Activated effector memory CD4-positive, alpha-beta T cell treated with anti-CD3 and anti-CD28 coated beads, Interleukin-2, amount 50 U/mL, for 16 hours (primary cell): Measurements from ENCODE around the gene RHOBTB3.

Experiments
- DNase-seq: peaks from one replicate; pipeline ENCODE4 v3.0.0-alpha.2; 2020

The RHOBTB3 gene

DNA sequence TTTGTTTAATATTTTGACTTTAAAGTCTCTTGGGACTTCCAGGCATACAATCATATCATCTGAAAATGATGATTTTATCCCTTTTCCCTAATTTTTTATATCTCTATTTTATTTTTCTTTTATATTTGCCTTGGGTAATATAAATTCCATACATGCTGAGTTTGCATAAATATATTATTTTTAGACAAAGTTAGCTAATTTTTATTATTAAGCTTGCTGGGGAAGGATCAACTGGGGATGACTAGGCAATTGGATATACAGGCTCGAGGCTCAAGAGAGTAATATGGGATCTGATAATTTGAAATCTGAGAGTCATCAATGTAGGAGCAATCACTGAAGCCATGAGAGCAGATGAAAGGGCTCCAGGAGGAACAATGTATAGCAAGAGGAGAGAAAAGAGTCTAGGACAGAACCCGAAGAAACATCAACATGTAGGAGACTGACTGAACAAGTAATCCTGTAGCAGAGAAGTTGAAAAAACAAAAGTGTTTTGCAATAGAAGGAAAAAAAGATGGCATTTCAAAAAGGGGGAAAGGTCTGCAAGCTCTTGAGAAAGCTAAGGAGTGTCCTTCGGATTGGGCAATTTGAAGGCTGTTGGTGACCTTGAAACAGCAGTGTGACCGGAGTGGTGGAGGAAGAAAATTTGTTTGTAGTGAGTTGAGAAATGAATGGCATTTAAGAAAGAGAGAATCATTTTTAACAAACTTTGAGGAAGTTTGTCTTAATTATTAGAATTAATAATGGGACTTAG is 17.0 kb upstream of the RHOBTB3 start:
- DNase-seq: no peak

DNA sequence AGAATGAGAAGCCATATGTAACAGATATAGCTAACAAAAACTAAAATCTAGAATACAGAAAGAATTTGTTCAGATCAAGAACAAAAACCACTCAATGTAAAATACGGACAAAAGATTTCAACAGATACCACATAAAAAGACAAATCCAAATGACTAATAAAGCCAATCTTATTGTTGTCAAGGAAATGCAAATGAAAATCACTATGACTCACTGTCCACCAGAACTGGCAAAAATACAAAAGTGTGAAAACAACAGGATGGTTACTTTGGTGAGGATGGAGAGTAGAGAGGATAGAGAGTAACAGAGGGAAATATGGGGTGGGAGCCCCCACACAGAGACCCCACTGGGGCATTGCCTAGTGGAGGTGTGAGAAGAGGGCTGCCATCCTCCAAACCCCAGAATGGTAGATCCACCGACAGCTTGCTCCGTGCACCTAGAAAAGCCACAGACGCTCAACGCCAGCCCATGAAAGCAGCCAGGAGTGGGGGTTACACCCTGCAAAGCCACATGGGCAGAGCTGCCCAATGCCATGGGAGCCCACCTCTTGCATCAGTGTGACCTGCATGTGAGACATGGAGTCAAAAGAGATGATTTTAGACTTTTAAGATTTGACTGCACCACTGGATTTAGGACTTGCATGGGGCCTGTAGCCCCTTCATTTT is 15.2 kb upstream of the RHOBTB3 start:
- DNase-seq: no peak

DNA sequence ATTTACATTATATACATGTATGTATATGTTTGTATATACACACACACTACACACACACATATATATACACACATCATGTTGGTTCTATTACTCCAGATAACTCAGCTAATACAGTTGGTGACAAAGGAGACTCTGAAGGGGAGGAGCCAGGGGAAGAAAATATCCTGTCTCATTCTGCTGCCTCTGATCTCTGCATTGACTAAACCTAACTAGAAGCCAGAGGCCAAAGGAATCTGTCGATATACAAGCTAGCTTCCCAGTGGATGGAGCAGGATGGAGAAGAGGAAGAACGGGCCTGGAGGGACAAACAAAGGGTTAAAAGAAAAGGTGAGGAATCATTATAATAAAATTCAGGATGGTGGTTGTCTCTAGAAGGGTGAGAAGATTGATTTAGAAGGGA is 13.7 kb upstream of the RHOBTB3 start:
- no peak for DNase-seq

DNA sequence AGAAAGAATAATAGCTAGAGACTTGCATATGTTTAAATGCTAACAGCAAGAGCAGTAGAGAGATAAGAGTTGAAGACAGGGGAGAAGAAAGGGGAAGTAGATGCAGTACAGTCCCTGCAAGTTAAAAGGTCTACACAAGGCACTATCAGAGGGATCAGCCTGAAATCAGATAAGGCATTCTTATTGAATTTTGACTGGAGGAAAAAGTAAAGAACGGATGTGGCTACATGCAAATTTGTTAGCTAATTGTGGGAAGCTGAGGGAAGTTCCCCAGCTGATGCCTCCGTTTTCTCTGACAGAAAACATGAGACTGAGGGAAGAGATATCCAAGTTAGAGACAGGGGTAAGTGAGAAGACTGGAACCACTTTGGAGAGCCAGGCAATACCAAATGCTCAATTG is 12.9 kb upstream of the RHOBTB3 start:
- no peak for DNase-seq

DNA sequence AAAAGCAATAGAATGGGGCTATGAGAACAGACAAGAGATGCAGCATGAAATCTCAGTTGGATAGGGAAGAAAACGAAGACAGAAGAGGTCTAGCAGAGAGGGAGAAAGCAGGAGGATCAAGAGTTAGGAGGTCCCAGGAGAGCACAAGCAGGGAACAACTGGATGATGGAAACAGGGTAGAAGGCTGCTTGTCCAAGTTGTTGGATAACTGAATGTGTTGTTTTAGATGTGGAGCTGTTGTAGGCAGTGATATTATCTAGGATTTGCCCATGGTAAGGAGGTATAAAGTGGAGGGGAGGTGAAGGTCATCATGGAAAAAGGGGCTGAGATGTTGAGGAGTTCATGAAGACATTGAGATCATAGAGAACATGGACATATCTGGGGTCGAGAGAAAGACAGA is 12.4 kb upstream of the RHOBTB3 start:
- no peak for DNase-seq

DNA sequence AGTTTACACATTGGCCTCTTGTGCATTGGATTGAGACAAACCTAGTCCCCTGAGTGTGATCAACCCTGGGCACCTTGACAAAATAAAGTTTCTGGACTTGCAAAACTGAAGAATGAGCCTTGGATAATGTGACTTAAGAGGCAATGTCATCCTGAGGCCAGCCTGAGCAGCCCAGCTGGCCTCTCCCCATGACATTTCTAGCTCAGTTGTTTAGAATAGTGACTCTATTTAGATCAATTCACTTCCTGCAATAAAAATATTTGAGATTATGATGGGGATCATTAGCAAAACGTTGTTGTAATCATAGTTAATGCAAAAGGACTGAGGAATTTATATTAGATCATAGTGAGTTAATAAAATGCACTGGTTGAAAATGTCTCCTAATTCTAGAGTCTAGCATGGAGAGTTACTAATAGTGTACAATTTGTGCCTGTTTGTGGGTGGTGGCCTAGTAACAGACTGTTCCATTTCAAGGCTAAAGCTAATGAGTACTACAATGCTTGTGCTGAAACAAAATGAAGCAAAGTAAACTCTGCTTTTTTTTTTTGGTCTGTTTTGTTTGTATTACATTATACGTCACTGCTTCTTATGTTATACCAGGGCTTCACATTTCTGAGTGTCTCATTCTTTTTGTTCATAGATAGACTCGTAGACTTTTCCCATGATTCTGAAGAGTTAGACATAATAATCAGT is 10.9 kb upstream of the RHOBTB3 start:
- no peak for DNase-seq

DNA sequence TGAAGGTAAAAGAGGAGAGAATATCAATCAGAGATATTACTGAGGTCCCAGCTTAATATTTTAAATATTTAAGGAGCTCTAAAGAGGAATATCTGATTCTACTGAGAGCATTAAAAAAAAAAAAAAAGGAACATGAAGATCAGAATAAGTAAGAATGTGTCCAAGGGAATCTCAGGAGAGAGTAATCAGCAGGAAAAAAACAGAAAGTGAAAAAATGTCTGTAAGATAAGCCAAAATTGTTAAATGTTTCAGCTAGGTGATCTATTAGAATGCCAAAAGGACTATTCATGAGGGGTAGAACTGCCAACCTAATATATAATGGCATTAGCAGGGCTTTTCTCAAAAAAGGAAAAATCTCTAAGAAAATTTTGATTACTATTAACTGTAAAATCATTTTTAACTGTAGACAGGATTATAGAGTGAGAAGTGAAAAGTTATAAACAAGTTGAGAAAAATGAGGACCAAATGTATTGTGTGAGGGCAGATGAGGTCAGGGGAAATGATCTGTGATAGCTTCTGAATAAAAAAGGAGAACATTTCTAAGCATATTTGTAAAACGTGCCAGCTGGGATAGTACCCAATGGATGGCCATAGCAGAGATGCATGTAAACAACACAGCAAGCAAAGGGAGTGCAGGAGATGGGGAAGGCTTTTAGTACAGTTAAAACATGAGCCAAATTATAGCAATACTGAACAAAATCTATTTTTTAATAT is 9.4 kb upstream of the RHOBTB3 start:
- no peak for DNase-seq

DNA sequence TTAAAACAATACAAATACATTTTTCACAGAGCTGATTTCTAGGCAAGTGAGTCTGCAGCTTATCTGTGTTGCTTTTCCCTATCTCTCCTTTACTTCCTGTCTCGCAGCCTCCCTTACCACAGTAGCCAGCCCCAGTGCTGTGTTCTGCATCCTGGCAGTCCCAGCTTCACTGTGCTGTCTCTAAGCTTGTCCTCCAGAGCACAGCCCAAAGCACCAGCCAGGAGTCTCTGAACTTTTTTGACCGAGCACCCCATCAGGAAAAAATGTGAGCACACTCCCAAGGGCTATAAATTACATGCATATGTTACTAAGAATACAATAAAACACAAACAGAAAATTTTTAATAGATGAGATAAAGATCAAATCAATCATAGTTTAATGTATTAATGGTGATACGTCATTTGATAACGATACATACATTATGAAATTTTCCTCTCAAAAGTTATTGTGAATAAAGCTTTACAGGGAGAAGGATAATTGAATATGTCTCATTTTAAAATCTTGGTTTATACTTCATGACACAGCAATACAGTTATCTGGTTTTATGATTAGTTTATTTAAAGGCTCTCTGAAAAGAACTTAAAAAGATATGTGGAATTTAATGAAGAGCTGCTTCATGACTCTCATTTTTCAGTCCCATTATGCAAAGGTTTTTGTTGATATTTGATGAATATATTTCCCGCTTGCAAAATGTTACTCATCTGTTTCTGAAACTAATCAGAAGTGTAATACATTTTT is 7.3 kb upstream of the RHOBTB3 start:
- DNase-seq: no peak

DNA sequence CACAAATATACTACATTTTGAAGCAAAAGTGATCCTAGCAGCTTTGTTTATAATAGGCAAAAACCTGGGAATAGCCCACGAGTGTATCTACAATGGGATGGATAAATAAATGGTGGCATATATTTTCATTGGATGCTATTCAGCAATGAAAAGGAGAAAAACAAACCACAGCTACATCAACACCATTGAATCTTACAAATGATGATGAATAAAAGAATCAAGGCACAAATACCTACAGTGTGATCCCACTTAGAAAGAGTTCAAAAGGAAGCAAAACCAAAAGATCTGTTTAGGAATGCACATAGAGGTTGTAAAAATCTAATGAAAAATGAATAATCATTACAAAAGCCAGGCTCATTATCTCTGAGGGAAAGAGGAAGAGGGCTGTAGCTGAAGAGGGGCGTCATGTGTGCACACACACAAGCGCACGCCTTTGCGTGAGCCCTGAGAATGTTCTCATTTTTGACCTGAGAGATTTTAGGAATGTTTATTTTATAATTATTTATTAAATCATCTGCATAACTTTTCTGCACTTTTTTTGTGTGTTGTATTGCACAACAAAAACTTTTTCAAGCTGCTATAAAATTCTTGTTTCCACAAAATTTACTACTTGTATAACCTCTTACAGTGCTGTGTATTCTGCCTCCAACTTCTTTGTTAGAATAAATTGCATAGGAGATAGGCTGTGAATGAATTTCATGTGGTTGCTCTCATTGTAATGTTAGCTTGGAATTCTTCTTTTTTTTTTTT is 5.9 kb upstream of the RHOBTB3 start:
- no peak for DNase-seq

DNA sequence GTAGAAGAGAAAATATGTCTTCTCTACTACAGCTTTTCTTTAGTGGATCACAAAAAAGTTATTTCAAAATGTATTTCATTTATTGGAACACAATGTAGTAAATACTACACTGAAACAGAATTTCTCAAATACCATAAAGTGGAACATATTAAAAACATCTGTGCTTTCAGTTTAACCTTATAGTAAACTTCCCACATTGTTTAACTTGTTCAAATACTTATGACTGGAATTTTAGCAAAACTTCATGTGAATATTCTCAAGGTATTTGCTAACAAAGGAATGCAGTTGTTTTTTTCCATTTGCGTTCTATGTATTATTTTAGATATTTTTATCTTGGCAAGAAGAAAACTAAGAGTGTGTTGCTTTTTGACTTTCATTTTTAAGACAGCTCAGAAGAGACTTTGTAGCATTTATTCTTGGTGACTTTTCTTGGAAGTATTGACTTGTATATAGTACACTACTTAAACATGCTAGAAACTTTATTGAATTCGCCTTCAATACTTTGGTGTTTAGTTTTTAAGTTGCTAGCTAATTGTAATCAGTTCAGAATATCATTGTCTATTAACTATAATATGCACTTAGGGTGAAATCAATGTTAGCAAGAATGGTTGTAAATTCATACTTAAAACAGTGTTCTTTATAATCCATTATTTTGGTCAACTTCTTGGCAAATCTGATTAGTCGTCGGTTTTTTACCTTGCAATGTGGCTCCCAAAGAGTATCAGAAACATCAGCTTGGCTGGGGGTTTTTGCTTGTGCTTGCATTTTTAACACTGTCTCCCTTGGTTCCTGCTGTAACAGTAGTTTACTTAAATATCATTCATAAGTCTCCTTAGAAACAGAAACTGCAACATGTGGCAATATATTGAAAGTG is 5.0 kb upstream of the RHOBTB3 start:
- DNase-seq: no peak

DNA sequence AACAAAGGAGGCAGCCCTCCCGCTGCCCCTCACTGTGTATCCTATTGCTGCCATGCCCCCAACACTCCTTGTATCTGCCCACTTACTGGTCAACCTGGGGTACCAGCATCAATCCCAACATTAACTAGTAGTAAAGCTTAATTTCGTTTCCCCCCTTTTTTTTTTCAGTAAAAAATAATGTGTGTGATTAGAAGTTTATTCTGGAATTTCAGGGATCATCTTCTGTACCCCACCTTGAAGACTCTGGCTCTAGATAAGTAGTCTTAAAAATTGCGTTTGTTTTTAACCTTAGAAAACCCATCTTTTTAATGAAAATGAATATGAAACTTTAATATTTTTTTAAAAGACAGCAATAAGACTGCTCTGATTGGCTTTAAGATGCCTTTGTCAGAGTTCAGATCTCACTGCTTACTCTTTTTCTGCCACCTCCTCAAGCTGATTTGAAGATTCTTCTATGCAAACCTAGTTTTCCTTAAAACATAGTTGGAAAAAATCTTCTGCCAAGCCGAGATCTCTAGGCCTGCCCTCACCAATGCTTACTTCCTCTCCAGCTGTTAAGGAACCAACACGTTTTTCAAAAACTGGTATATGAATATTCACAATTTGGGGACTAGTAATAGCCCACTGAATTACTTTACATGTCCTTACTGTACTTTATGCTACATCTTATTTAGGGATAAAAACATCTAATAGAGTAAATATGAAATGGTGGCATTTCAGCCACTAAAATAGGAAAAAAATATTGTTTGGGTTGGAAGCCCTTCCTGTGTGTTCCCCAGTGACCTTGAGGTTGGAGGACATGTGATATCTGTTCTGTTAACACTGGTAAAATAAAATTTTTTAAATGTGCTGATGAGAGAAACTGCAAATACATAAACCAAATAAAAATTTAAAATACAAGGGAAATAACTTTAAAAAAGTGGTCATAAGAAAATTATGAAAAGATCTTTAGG is 4.0 kb upstream of the RHOBTB3 start:
- no peak for DNase-seq

DNA sequence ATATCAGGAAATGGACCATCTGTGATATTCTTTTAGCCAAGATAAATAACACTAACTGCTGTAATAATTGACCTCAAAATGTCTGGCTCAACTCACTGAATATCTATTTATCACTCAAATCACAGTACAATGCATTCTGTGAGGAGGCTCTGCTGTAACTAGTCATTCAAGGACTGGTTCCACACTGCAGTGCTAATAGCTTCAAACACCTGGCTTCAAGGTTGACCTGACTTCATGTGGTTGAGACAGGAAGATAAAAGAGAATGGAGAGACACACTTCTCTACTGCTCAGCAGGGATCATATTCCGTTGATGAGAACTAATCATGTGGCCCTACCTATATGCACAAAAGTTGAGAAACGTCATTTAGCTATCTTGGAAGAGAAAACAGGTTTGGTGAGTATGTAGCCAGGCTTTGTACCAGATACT is 3.4 kb upstream of the RHOBTB3 start:
- DNase-seq: no peak

DNA sequence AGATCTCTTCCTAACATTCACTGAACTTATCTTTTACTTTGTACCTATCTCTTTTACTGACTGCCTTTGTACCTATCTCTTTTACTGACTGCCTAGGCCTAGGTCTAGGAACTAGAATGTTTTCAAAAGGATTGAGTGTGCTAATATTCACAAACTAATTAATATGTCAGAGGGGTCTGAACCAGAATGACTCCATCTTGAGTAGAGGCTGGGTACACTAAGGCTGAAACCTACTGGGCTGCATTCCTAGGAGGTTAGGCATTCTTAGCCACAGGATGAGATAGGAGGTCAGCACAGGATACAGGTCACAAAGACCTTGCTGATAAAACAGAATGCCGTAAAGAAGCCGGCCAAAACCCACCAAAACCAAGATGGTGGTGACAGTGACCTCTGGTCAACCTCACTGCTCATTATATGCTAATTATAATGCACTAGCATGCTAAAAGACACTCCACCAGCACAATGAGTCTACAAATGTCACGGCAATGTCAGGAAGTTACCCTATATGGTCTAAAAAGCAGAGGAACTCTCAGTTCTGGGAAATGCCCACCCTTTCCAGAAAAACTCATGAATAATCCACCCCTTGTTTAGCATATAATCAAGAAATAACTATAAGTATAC is 2.5 kb upstream of the RHOBTB3 start:
- no peak for DNase-seq

DNA sequence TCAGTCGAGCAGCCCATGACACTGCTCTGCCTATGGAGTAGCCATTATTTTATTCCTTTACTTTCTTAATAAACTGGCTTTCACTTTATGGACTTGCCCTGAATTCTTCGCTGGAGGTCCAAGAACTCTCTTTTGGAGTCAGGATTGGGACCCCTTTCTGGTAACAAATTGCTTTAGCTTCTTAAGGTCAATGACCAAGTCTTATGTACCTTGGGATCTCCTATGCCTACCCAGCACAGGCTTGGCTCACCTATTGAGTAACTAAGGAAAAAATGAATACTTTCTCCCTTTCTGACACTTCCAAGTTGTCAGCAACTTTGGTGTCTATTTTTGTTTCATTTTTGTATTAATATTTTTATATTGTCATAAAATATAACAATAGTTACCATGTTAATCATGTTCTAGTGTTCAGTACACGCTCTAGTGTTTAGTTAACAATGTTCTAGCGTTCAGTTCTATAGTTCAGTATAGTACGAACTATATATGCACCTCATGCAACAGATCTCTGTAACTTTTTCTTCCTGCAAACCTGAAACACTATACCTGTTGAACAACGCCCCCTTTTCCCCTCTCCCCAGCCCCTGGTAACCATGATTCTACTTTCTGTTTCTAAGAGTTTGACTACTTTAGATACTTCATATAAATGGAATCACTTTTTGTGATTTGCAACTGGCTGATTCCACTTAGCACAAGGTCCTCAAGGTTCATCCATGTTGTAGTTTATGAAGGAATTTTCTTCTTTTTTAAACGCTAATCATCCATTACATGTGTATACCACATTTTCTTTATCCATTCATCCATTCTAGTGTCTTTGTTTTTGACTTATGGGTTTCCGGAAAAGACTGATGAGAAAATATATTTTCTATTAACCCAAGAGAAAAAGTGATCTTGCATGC is 1.8 kb upstream of the RHOBTB3 start:
- DNase-seq: no peak

DNA sequence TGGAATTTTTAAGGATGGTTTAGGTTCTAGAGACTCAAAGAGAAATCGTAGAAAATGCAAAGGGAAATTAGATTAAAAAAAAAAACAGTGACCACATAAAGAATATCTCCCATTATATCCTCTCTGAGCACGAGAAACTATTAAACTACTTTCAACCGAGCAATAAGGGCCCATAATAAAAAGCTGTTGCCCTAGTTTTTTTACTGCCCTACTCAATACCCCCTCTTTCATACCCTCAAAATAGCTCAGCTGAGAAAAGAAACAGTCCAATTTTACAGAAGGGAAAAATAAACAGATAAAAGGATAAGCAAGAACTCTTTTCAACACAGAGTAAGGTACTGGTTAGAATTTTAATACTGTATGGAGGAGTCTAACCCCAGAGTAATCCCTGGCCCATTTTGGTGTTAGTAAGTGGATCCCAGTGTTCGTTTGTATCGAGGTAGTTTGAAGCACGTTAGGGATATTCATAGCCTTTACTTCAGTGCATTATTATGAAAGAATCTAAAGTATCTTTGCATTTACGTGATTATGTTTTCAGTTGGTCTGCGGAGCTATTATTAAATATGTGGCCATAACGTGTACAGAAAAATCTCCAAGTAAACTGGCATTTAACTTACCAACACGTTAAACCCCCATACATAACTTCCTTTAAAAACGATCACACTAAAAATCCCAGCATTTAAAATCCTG is 980 bp upstream of the RHOBTB3 start:
- DNase-seq: no peak

DNA sequence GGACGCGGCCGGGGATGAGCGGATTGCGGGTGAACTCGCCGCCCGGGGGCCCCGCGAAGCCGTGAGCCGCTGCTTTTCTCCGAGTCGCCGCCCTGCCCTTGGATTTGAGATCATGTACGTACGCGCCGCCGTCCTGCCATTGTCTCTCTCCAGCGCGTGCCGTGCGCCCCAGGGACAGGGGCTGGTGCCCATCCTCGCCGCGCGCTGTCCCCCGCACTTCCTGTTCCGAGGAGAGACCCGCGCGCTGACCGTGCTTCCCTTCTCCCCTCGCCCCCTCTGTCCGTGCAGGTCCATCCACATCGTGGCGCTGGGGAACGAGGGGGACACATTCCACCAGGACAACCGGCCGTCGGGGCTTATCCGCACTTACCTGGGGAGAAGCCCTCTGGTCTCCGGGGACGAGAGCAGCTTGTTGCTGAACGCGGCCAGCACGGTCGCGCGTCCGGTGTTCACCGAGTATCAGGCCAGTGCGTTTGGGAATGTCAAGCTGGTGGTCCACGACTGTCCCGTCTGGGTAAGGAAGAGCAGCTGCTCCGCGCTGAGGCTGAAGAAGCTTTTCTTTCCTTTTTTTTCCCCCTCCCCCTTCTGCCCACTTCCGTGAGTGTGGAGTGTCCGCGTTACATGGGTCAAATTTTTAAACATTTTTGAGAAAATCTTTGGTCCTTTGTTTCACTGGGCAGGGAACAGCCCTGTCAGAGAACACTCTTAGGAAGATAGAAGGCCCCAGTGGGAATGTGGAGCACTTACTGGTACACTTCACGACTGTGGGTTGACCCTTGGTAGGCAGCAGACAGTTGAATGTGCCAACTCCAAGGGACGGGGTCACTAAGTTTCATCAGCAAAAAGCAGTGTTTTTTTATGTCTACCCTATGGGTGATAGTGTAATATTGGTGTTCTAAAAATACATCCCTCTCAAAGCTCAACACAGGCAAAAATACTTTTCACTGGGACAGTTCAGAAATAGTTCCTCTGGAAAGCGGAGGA is 727 bp downstream of the RHOBTB3 start:
- peak; percentile 68 for DNase-seq
